ENCODE measurements around the gene RAVER2. TPM values are rescaled to one million over a fixed set of nuclear protein-coding genes. Genes with fewer than 3 reads are reported as not detected.

RAVER2 gene
- total RNA-seq, 4 donors from 2014 or later, result 46.8 to 94.5 (median 71.0) TPM

GRCh38 chr1:64875606-64876005 lies 130.7 kb downstream of the RAVER2 start:
- in situ Hi-C loops (cut with MboI; ENCODE audit: low pct_ligation_motif_present in 1 of 4, low pct_unique_long_range_greater_than_20kb in 1 of 4, low sequenced_read_pairs in 3 of 4), result no loop called here

GRCh38 chr1:64877151-64877550 lies 132.3 kb downstream of the RAVER2 start:
- intact Hi-C loops (cut with DNase I; ENCODE audit: low total_unique reads), result no loop called here
- no peak for TF ChIP-seq POLR2A (IDR thresholded peaks at IDR 0.05)
- TF ChIP-seq CTCF (IDR thresholded peaks at IDR 0.05), result no peak
- TF ChIP-seq EP300 (IDR thresholded peaks at IDR 0.05; ENCODE audit: low read depth), result no peak
- no peak for TF ChIP-seq POLR2AphosphoS5 (IDR thresholded peaks at IDR 0.05)
- no peaks in the 10 kb centered on the region for H3K9me3 ChIP-seq
- no peak overlapping the region for H3K4me3 ChIP-seq
- DNase-seq, result no peak
- H3K4me1 ChIP-seq, result peaks cover 0 to 8% (median 3%) of the 10 kb centered on the region in 4 donors
- peaks cover 0 to 45% (median 7%) of the 10 kb centered on the region in 4 donors for H3K36me3 ChIP-seq
- H3K27me3 ChIP-seq, result no peaks in the 10 kb centered on the region
- WGBS, 2 donors (ENCODE audit: low coverage in 1 of 2), result 81 to 86% methylated on average over 2 of the region's 2 CpGs
- H3K27ac ChIP-seq, result no peak overlapping the region
- in situ Hi-C loops (cut with MboI; ENCODE audit: low pct_ligation_motif_present in 1 of 4, low pct_unique_long_range_greater_than_20kb in 1 of 4, low sequenced_read_pairs in 3 of 4), result no loop called here

More at GRCh38 chr1:64875606-64876005, 130.7 kb downstream of the RAVER2 start:
- no peak for DNase-seq
- Histone ChIP-seq H3K4me3 (no peak overlapping the region), H3K27ac (no peak overlapping the region), H3K9me3 (no peaks in the 10 kb centered on the region), H3K4me1 (peaks cover 0 to 5% (median under 1%) of the 10 kb centered on the region in 4 donors), H3K36me3 (peaks cover 0 to 46% (median 9%) of the 10 kb centered on the region in 4 donors), H3K27me3 (no peaks in the 10 kb centered on the region)
- WGBS, 2 donors (ENCODE audit: low coverage in 1 of 2), result 90 to 100% methylated on average over 1 to 6 of the region's 6 CpGs
- intact Hi-C loops (cut with DNase I; ENCODE audit: low total_unique reads), result no loop called here
- TF ChIP-seq CTCF (IDR thresholded peaks at IDR 0.05) (no peak), POLR2A (IDR thresholded peaks at IDR 0.05) (no peak), POLR2AphosphoS5 (IDR thresholded peaks at IDR 0.05) (no peak), EP300 (IDR thresholded peaks at IDR 0.05; ENCODE audit: low read depth) (no peak)

GRCh38 chr1:64877598-64877997 lies 132.7 kb downstream of the RAVER2 start:
- in situ Hi-C loops (cut with MboI; ENCODE audit: low pct_ligation_motif_present in 1 of 4, low pct_unique_long_range_greater_than_20kb in 1 of 4, low sequenced_read_pairs in 3 of 4), result no loop called here
- intact Hi-C loops (cut with DNase I; ENCODE audit: low total_unique reads), result no loop called here
- H3K36me3 ChIP-seq, result peaks cover 0 to 41% (median 6%) of the 10 kb centered on the region in 4 donors

GRCh38 chr1:64878090-64878489 lies 133.2 kb downstream of the RAVER2 start:
- Histone ChIP-seq H3K4me1 (peaks cover 0 to 8% (median 3%) of the 10 kb centered on the region in 4 donors), H3K27ac (no peak overlapping the region), H3K36me3 (peaks cover 0 to 37% (median 8%) of the 10 kb centered on the region in 4 donors), H3K27me3 (no peaks in the 10 kb centered on the region), H3K4me3 (no peak overlapping the region), H3K9me3 (no peaks in the 10 kb centered on the region)
- TF ChIP-seq POLR2A (IDR thresholded peaks at IDR 0.05), result no peak
- TF ChIP-seq EP300 (IDR thresholded peaks at IDR 0.05; ENCODE audit: low read depth), result no peak
- no peak for TF ChIP-seq POLR2AphosphoS5 (IDR thresholded peaks at IDR 0.05)
- no peak for TF ChIP-seq CTCF (IDR thresholded peaks at IDR 0.05)
- intact Hi-C loops (cut with DNase I; ENCODE audit: low total_unique reads), result no loop called here
- in situ Hi-C loops (cut with MboI; ENCODE audit: low pct_ligation_motif_present in 1 of 4, low pct_unique_long_range_greater_than_20kb in 1 of 4, low sequenced_read_pairs in 3 of 4), result no loop called here
- no peak for DNase-seq

More at GRCh38 chr1:64877598-64877997, 132.7 kb downstream of the RAVER2 start:
- no peak for DNase-seq
- no peak overlapping the region for H3K4me3 ChIP-seq
- no peaks in the 10 kb centered on the region for H3K9me3 ChIP-seq
- TF ChIP-seq POLR2A (IDR thresholded peaks at IDR 0.05) (no peak), EP300 (IDR thresholded peaks at IDR 0.05; ENCODE audit: low read depth) (no peak), POLR2AphosphoS5 (IDR thresholded peaks at IDR 0.05) (no peak), CTCF (IDR thresholded peaks at IDR 0.05) (no peak)
- no peak overlapping the region for H3K27ac ChIP-seq
- H3K4me1 ChIP-seq, result peaks cover 0 to 8% (median 3%) of the 10 kb centered on the region in 4 donors
- 94% methylated on average over 1 of the region's 1 CpG; no CpG with 5 or more reads in 1 of the 2 donors for WGBS, 2 donors (ENCODE audit: low coverage in 1 of 2)
- H3K27me3 ChIP-seq, result no peaks in the 10 kb centered on the region
